Mesendoderm (in vitro differentiated cells): Measurements from ENCODE around the gene FADD. TPM values are rescaled to one million over a fixed set of nuclear protein-coding genes. Genes with fewer than 3 reads are reported as not detected.

Experiments
- DNase-seq: peaks from one replicate; pipeline ENCODE4 v3.0.0; 2013
- H2AK5ac ChIP-seq: 2 replicates; pipeline ENCODE4 v1.6.1; 2013; ENCODE audit warnings: low read length, inconsistent platforms
- H2BK120ac ChIP-seq: 2 replicates; pipeline ENCODE4 v1.6.1; 2013; ENCODE audit warnings: low read depth, mild to moderate bottlenecking, low read length, moderate library complexity, mixed read lengths
- H2BK15ac ChIP-seq: replicated peaks from 2 replicates; pipeline ENCODE4 v1.6.1; 2013; ENCODE audit warnings: low read depth, mild to moderate bottlenecking, moderate library complexity
- H2BK5ac ChIP-seq: 2 replicates; pipeline ENCODE4 v1.6.1; 2013; ENCODE audit warnings: low read length, inconsistent platforms
- H3K18ac ChIP-seq: 2 replicates; pipeline ENCODE4 v1.6.1; 2013; ENCODE audit warnings: mild to moderate bottlenecking, low read length, mixed read lengths
- H3K23ac ChIP-seq: one replicate; pipeline ENCODE4 v1.6.1; 2013; ENCODE audit warnings: low read length
- H3K27ac ChIP-seq: 2 replicates; pipeline ENCODE4 v1.5.1; 2013; ENCODE audit warnings: low read depth, mild to moderate bottlenecking, inconsistent platforms, low read length, moderate library complexity
- H3K27me3 ChIP-seq: 2 replicates; pipeline ENCODE4 v1.6.1; 2013; ENCODE audit warnings: low read length, control low read depth, mild to moderate bottlenecking, inconsistent platforms; ENCODE audit not compliant: insufficient read depth, poor library complexity
- H3K36me3 ChIP-seq: 2 replicates; pipeline ENCODE4 v1.6.1; 2013; ENCODE audit warnings: low read length, inconsistent platforms; ENCODE audit not compliant: control insufficient read depth, insufficient read depth
- H3K4ac ChIP-seq: one replicate; pipeline ENCODE4 v1.6.1; 2013; ENCODE audit warnings: low read depth, mild to moderate bottlenecking, low read length, moderate library complexity
- H3K4me1 ChIP-seq: 2 replicates; pipeline ENCODE4 v1.6.1; 2013; ENCODE audit warnings: low read depth, low read length, inconsistent platforms; ENCODE audit not compliant: control insufficient read depth
- H3K4me2 ChIP-seq: 2 replicates; pipeline ENCODE4 v1.6.1; 2013; ENCODE audit warnings: low read length
- H3K4me3 ChIP-seq: 2 replicates; pipeline ENCODE4 v1.5.1; 2013; ENCODE audit warnings: mild to moderate bottlenecking, low read length
- H3K56ac ChIP-seq: one replicate; pipeline ENCODE4 v1.6.1; 2013; ENCODE audit warnings: low read length
- H3K79me1 ChIP-seq: 2 replicates; pipeline ENCODE4 v1.6.1; 2013; ENCODE audit warnings: low read length, inconsistent platforms
- H3K79me2 ChIP-seq: 2 replicates; pipeline ENCODE4 v1.6.1; 2013; ENCODE audit warnings: mild to moderate bottlenecking, low read length; ENCODE audit not compliant: control insufficient read depth, insufficient read depth
- H3K9ac ChIP-seq: 2 replicates; pipeline ENCODE4 v1.6.1; 2013; ENCODE audit warnings: low read length, inconsistent platforms
- H4K5ac ChIP-seq: one replicate; pipeline ENCODE4 v1.6.1; 2013; ENCODE audit warnings: low read length
- H4K8ac ChIP-seq: one replicate; pipeline ENCODE4 v1.6.1; 2013; ENCODE audit warnings: low read depth, mild to moderate bottlenecking, control low read depth, low read length, moderate library complexity
- WGBS: extraction: QIAGEN DNeasy Blood & Tissue Kit; methylation state at CpG from one replicate; pipeline ENCODE4 v1.1.7; 2013; ENCODE audit warnings: low lambda C conversion rate, missing lambda C conversion rate; ENCODE audit not compliant: insufficient coverage; ENCODE audit errors: extremely low coverage; 5-methylcytosine and 5-hydroxymethylcytosine counted together
- polyA plus RNA-seq, 2 experiments: library from polyadenylated mRNA; stranded (reverse); fragments of 200-250 nt; gene quantifications; one replicate each; pipeline ENCODE4 v1.2.3, GENCODE V29; 2013

The FADD gene
- polyA plus RNA-seq (2013, experiment 1 of 2): 40.9 TPM
- 40.4 TPM for polyA plus RNA-seq (2013, experiment 2 of 2)

GRCh38 chr11:70202920-70203750, at the start of gene FADD:
FADD (plus strand) TSS chr11:70203296; CDS start chr11:70203460, 164 bp downstream.
- no CpG with 5 or more reads among the region's 91 CpGs for WGBS
- peaks cover 32% of the 10 kb centered on the region for H3K79me1 ChIP-seq
- peak within 1 kb of the TSS; percentile 33 for H4K5ac ChIP-seq
- H3K56ac ChIP-seq: peak within 1 kb of the TSS; percentile 100
- H3K4me1 ChIP-seq: peaks cover 5% of the 10 kb centered on the region
- H2BK5ac ChIP-seq: peak within 1 kb of the TSS; percentile 98
- H2AK5ac ChIP-seq: peak within 1 kb of the TSS; percentile 97
- H3K4ac ChIP-seq: peak within 1 kb of the TSS; percentile 85
- peak within 1 kb of the TSS; percentile 95 for H3K27ac ChIP-seq
- H3K27me3 ChIP-seq: no peaks in the 10 kb centered on the region
- H3K79me2 ChIP-seq: peaks cover 37% of the 10 kb centered on the region
- H3K36me3 ChIP-seq: peaks cover 11% of the 10 kb centered on the region
- H2BK120ac ChIP-seq: peak within 1 kb of the TSS; percentile 75
- peak within 1 kb of the TSS; percentile 100 for H3K9ac ChIP-seq
- peak within 1 kb of the TSS; percentile 97 for H3K23ac ChIP-seq
- H4K8ac ChIP-seq: peak within 1 kb of the TSS; percentile 98
- peak; percentile 96 for DNase-seq
- no peak within 1 kb of the TSS for H2BK15ac ChIP-seq
- H3K4me3 ChIP-seq: peak within 1 kb of the TSS; percentile 98
- peak within 1 kb of the TSS; percentile 100 for H3K4me2 ChIP-seq
- H3K18ac ChIP-seq: peak within 1 kb of the TSS; percentile 65

GRCh38 chr11:70155386-70155785, 47.7 kb upstream of the FADD start:
- no peak overlapping the region for H3K23ac ChIP-seq
- DNase-seq: no peak
- no peak overlapping the region for H3K4ac ChIP-seq
- no peak overlapping the region for H4K5ac ChIP-seq
- no peak overlapping the region for H2BK5ac ChIP-seq
- no peaks in the 10 kb centered on the region for H3K36me3 ChIP-seq
- no peak overlapping the region for H3K4me3 ChIP-seq
- H2BK120ac ChIP-seq: no peak overlapping the region
- WGBS: no CpG with 5 or more reads among the region's 14 CpGs
- no peaks in the 10 kb centered on the region for H3K79me1 ChIP-seq
- H2AK5ac ChIP-seq: no peak overlapping the region
- no peak overlapping the region for H3K18ac ChIP-seq
- H3K4me2 ChIP-seq: no peak overlapping the region
- H2BK15ac ChIP-seq: no peak overlapping the region
- H3K56ac ChIP-seq: no peak overlapping the region
- H3K27me3 ChIP-seq: no peaks in the 10 kb centered on the region
- no peak overlapping the region for H3K9ac ChIP-seq
- no peak overlapping the region for H4K8ac ChIP-seq
- H3K27ac ChIP-seq: no peak overlapping the region
- no peaks in the 10 kb centered on the region for H3K4me1 ChIP-seq
- no peaks in the 10 kb centered on the region for H3K79me2 ChIP-seq

GRCh38 chr11:70156291-70157037, 46.6 kb upstream of the FADD start:
- no peaks in the 10 kb centered on the region for H3K79me2 ChIP-seq
- no peak overlapping the region for H3K4me3 ChIP-seq
- no peak overlapping the region for H2AK5ac ChIP-seq
- no peak overlapping the region for H3K4ac ChIP-seq
- no peaks in the 10 kb centered on the region for H3K79me1 ChIP-seq
- no peak overlapping the region for H2BK15ac ChIP-seq
- H3K27me3 ChIP-seq: no peaks in the 10 kb centered on the region
- no peak overlapping the region for H3K56ac ChIP-seq
- no CpG with 5 or more reads among the region's 18 CpGs for WGBS
- no peaks in the 10 kb centered on the region for H3K4me1 ChIP-seq
- H3K4me2 ChIP-seq: no peak overlapping the region
- H2BK5ac ChIP-seq: no peak overlapping the region
- H2BK120ac ChIP-seq: no peak overlapping the region
- H3K23ac ChIP-seq: no peak overlapping the region
- no peak overlapping the region for H4K5ac ChIP-seq
- H3K18ac ChIP-seq: no peak overlapping the region
- no peak for DNase-seq
- no peak overlapping the region for H3K9ac ChIP-seq
- no peak overlapping the region for H4K8ac ChIP-seq
- no peak overlapping the region for H3K27ac ChIP-seq
- no peaks in the 10 kb centered on the region for H3K36me3 ChIP-seq

- Histone ChIP-seq H2AK5ac (no peak overlapping the region), H3K79me1 (no peaks in the 10 kb centered on the region), H3K79me2 (no peaks in the 10 kb centered on the region), H3K4me3 (no peak overlapping the region), H2BK5ac (no peak overlapping the region), H4K8ac (no peak overlapping the region), H3K4me1 (no peaks in the 10 kb centered on the region), H2BK120ac (no peak overlapping the region), H2BK15ac (no peak overlapping the region), H3K18ac (no peak overlapping the region), H3K23ac (no peak overlapping the region), H3K56ac (no peak overlapping the region), H3K9ac (no peak overlapping the region), H3K36me3 (no peaks in the 10 kb centered on the region), H3K27ac (no peak overlapping the region), H3K4me2 (no peak overlapping the region), H4K5ac (no peak overlapping the region), H3K4ac (no peak overlapping the region), H3K27me3 (no peaks in the 10 kb centered on the region)
- no CpG with 5 or more reads among the region's 8 CpGs for WGBS
- peak; percentile 77 for DNase-seq
Observed at GRCh38 chr11:70158201-70158600, 44.9 kb upstream of the FADD start.

- H3K4me2 ChIP-seq: no peak overlapping the region
- no peak overlapping the region for H3K9ac ChIP-seq
- H4K8ac ChIP-seq: no peak overlapping the region
- H3K23ac ChIP-seq: no peak overlapping the region
- H2BK15ac ChIP-seq: no peak overlapping the region
- H3K4me1 ChIP-seq: no peaks in the 10 kb centered on the region
- no peaks in the 10 kb centered on the region for H3K27me3 ChIP-seq
- no peaks in the 10 kb centered on the region for H3K79me2 ChIP-seq
- no peak overlapping the region for H3K4me3 ChIP-seq
- no peak overlapping the region for H2BK5ac ChIP-seq
- no peak overlapping the region for H3K56ac ChIP-seq
- H3K79me1 ChIP-seq: no peaks in the 10 kb centered on the region
- H4K5ac ChIP-seq: no peak overlapping the region
- WGBS: no CpG with 5 or more reads among the region's 14 CpGs
- no peak overlapping the region for H2BK120ac ChIP-seq
- no peak overlapping the region for H2AK5ac ChIP-seq
- H3K4ac ChIP-seq: no peak overlapping the region
- no peak overlapping the region for H3K27ac ChIP-seq
- no peaks in the 10 kb centered on the region for H3K36me3 ChIP-seq
- DNase-seq: no peak
- no peak overlapping the region for H3K18ac ChIP-seq
Observed at GRCh38 chr11:70158757-70159389, 44.2 kb upstream of the FADD start.
